Natural killer cell (primary cell): ENCODE results near the gene HSD17B13. TPM values are rescaled to one million over a fixed set of nuclear protein-coding genes. Genes with fewer than 3 reads are reported as not detected.

ENCODE experiments used
- ATAC-seq, 3 donors: fragments of 150-1000 bp in 2 of 3; fragments of 200-7000 bp in 1 of 3; cut with Tn5 transposase; 1 replicate in 1 of 3; 2 replicates in 2 of 3; pipeline ENCODE4 v1.10.0; 2021; ENCODE audit warnings: mild to moderate bottlenecking in 2 of 3, moderate library complexity in 2 of 3
- DNase-seq, 2 donors: peaks; one replicate each; pipeline versions ENCODE4 v3.0.0 to v3.0.0-alpha.2; 2013 to 2021; ENCODE audit warnings: mixed read lengths in 1 of 2
- H3K27ac ChIP-seq: one replicate; pipeline ENCODE4 v1.5.1; 2013; ENCODE audit warnings: mild to moderate bottlenecking, low read length
- H3K27me3 ChIP-seq: one replicate; pipeline ENCODE4 v1.6.1; 2013; ENCODE audit warnings: low read length; ENCODE audit not compliant: control insufficient read depth, insufficient read depth
- H3K36me3 ChIP-seq: one replicate; pipeline ENCODE4 v1.6.1; 2013; ENCODE audit warnings: low read length; ENCODE audit not compliant: control insufficient read depth, insufficient read depth
- H3K4me1 ChIP-seq: one replicate; pipeline ENCODE4 v1.6.1; 2013; ENCODE audit warnings: low read length; ENCODE audit not compliant: control insufficient read depth, insufficient read depth
- H3K4me3 ChIP-seq: one replicate; pipeline ENCODE4 v1.5.1; 2013; ENCODE audit warnings: low read length
- H3K9me3 ChIP-seq: one replicate; pipeline ENCODE4 v1.6.1; 2013; ENCODE audit warnings: low read length; ENCODE audit not compliant: control insufficient read depth, insufficient read depth
- H3K27ac Mint-ChIP-seq, 2 donors: one replicate each; pipeline ENCODE4 v1.8.0; 2022; ENCODE audit warnings: mild to moderate bottlenecking in 2 of 2, mixed read lengths in 2 of 2, moderate library complexity in 1 of 2
- H3K27me3 Mint-ChIP-seq, 2 donors: one replicate each; pipeline ENCODE4 v1.8.0; 2022; ENCODE audit warnings: low read depth in 2 of 2, mixed read lengths in 2 of 2
- H3K36me3 Mint-ChIP-seq: one replicate; pipeline ENCODE4 v1.8.0; 2022; ENCODE audit warnings: mixed read lengths
- H3K4me1 Mint-ChIP-seq, 2 donors: one replicate each; pipeline ENCODE4 v1.8.0; 2022; ENCODE audit warnings: mixed read lengths in 2 of 2
- H3K4me3 Mint-ChIP-seq: one replicate; pipeline ENCODE4 v1.8.0; 2022; ENCODE audit warnings: mild to moderate bottlenecking, moderate library complexity, mixed read lengths
- H3K9me3 Mint-ChIP-seq, 2 donors: one replicate each; pipeline ENCODE4 v1.8.0; 2022; ENCODE audit warnings: mixed read lengths in 2 of 2
- WGBS: methylation state at CpG from one replicate; pipeline ENCODE4 v1.1.7; 2013; ENCODE audit warnings: missing lambda C conversion rate; ENCODE audit not compliant: insufficient coverage; 5-methylcytosine and 5-hydroxymethylcytosine counted together
- intact Hi-C: fragments of 100-400 bp; cut with micrococcal nuclease; formaldehyde crosslinking; loops from one replicate; pipeline ENCODE4 v1.14.2; 2022
- total RNA-seq, 4 donors: library from RNA; stranded (reverse); fragments of 120-200 nt in 1 of 4; gene quantifications; one replicate each; pipeline versions ENCODE4 v1.2.3 to v1.2.4, GENCODE V29; 2013 to 2022
- TF ChIP-seq, protein P1 (sequence below): fragments of 200-600 bp; IDR thresholded peaks from one replicate; pipeline ENCODE4 v1.8.0; 2022; ENCODE audit warnings: antibody characterized with exemption

HSD17B13 gene
- total RNA-seq = under 1 TPM; 0.33 to 0.95 (median 0.73) TPM
- total RNA-seq (2013) = 0.88 TPM

DNA sequence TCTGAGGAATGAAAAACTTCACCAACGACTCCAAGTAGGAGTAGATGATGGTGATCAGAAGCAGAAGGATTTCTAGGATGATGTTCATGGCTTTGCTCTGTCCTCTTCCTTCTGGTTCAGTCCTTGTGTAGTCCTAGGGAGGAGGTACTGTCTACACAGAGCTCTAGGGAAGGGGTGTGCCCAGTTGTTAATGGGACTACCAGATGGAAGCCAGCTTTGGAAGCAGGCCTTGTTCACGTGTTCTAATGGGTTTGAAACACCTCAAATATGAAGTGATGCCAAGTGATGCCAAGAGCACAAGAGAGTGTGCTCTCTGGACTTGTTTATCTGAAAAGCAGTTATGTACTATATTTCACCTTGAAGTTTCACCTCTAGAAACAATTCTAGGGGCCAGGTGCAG lies at the start of gene HSD17B13:
Gene HSD17B13, minus strand, starts transcription at position 129 of the 400 bp plus-strand sequence. Its CDS starts 41 bp downstream, at position 88.
- WGBS = 92% methylated on average over 2 of the region's 2 CpGs
- Mint-ChIP-seq H3K4me3 (no peak within 1 kb of the TSS), H3K36me3 (no peaks in the 10 kb centered on the region), H3K4me1 (no peaks in the 10 kb centered on the region), H3K27ac (no peak within 1 kb of the TSS), H3K27me3 (no peaks in the 10 kb centered on the region), H3K9me3 (no peaks in the 10 kb centered on the region)
- no peak within 1 kb of the TSS for H3K4me3 ChIP-seq
- no peaks in the 10 kb centered on the region for H3K36me3 ChIP-seq
- H3K4me1 ChIP-seq = no peaks in the 10 kb centered on the region
- no peaks in the 10 kb centered on the region for H3K27me3 ChIP-seq
- ATAC-seq (no peak), DNase-seq (no peak)
- no peak within 1 kb of the TSS for H3K27ac ChIP-seq
- intact Hi-C loops = no loop called here
- TF ChIP-seq, protein P1, sequence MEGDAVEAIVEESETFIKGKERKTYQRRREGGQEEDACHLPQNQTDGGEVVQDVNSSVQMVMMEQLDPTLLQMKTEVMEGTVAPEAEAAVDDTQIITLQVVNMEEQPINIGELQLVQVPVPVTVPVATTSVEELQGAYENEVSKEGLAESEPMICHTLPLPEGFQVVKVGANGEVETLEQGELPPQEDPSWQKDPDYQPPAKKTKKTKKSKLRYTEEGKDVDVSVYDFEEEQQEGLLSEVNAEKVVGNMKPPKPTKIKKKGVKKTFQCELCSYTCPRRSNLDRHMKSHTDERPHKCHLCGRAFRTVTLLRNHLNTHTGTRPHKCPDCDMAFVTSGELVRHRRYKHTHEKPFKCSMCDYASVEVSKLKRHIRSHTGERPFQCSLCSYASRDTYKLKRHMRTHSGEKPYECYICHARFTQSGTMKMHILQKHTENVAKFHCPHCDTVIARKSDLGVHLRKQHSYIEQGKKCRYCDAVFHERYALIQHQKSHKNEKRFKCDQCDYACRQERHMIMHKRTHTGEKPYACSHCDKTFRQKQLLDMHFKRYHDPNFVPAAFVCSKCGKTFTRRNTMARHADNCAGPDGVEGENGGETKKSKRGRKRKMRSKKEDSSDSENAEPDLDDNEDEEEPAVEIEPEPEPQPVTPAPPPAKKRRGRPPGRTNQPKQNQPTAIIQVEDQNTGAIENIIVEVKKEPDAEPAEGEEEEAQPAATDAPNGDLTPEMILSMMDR = no peak
- no peaks in the 10 kb centered on the region for H3K9me3 ChIP-seq

GRCh38 chr4:87370068-87370467 lies 47.4 kb upstream of the HSD17B13 start:
- peaks cover 7% of the 10 kb centered on the region for H3K36me3 Mint-ChIP-seq
- H3K36me3 ChIP-seq = peaks cover 59% of the 10 kb centered on the region
- no peak overlapping the region for H3K27ac Mint-ChIP-seq

DNA sequence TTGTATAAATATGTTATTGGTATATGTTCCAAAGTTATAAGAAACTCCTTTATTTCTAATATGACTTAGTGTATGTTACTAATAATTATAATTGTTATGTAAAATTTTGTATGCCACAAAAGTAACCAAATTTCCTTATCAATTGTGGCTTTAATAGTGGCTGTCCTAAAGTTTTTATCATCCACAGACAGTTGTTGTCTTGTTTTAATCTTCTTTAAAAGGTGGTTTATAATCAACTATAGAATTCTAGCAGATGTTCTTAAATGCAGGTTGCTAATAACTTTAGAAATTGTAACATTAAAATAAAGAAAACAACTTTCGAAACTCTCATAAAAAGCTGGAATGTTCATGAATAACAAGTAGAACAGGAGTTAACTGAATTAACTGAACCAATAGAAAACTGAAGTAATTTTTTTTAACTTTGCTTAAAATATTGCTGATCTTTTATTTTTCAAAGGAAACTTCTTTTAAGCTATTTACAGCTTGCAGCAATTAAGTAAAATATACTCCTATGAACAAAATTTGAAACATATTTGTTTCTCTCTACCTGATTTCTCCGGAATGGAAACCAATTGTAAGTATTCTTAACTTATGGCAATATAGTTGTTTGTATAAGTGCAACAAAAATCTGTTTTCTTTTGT lies 44.0 kb upstream of the HSD17B13 start:
- H3K27me3 Mint-ChIP-seq = no peaks in the 10 kb centered on the region
- TF ChIP-seq, protein P1 = no peak
- intact Hi-C loops = no loop called here
- H3K27ac Mint-ChIP-seq = no peak overlapping the region
- ATAC-seq = no peak
- Histone ChIP-seq H3K36me3 (peaks cover 64% of the 10 kb centered on the region), H3K27ac (no peak overlapping the region), H3K4me3 (no peak overlapping the region), H3K4me1 (no peaks in the 10 kb centered on the region), H3K9me3 (no peaks in the 10 kb centered on the region), H3K27me3 (no peaks in the 10 kb centered on the region)
- no peaks in the 10 kb centered on the region for H3K9me3 Mint-ChIP-seq
- H3K36me3 Mint-ChIP-seq = peaks cover 7% of the 10 kb centered on the region
- no peak for DNase-seq
- WGBS = no CpG with 5 or more reads among the region's 2 CpGs
- H3K4me3 Mint-ChIP-seq = no peak overlapping the region
- peaks cover 0 to 4% of the 10 kb centered on the region in 2 donors for H3K4me1 Mint-ChIP-seq

More at GRCh38 chr4:87370068-87370467, 47.4 kb upstream of the HSD17B13 start:
- Histone ChIP-seq H3K4me3 (no peak overlapping the region), H3K27ac (no peak overlapping the region), H3K4me1 (no peaks in the 10 kb centered on the region), H3K9me3 (no peaks in the 10 kb centered on the region), H3K27me3 (no peaks in the 10 kb centered on the region)
- ATAC-seq = no peak
- 80% methylated on average over 1 of the region's 2 CpGs for WGBS
- intact Hi-C loops = loop anchor here (10.0 kb wide), 1 partner anchor 475 kb away; no protein-coding TSS in a partner anchor
- H3K4me1 Mint-ChIP-seq = peaks cover 0 to 4% of the 10 kb centered on the region in 2 donors
- TF ChIP-seq, protein P1 = no peak
- DNase-seq = no peak
- H3K4me3 Mint-ChIP-seq = no peak overlapping the region
- no peaks in the 10 kb centered on the region for H3K27me3 Mint-ChIP-seq
- H3K9me3 Mint-ChIP-seq = no peaks in the 10 kb centered on the region

GRCh38 chr4:87365348-87365747 lies 42.7 kb upstream of the HSD17B13 start:
- peak overlapping the region in 1 of 2 donors; percentile 22 for H3K27ac Mint-ChIP-seq
- no peak for ATAC-seq

More at GRCh38 chr4:87365348-87365747, 42.7 kb upstream of the HSD17B13 start:
- H3K4me1 ChIP-seq = no peaks in the 10 kb centered on the region
- peaks cover 60% of the 10 kb centered on the region for H3K36me3 ChIP-seq
- H3K36me3 Mint-ChIP-seq = peaks cover 7% of the 10 kb centered on the region
- no peak overlapping the region for H3K4me3 Mint-ChIP-seq
- no peak for DNase-seq
- no peaks in the 10 kb centered on the region for H3K27me3 ChIP-seq
- H3K4me1 Mint-ChIP-seq = peaks cover 0 to 4% of the 10 kb centered on the region in 2 donors
- TF ChIP-seq, protein P1 = no peak
- no peak overlapping the region for H3K27ac ChIP-seq
- no peaks in the 10 kb centered on the region for H3K9me3 Mint-ChIP-seq
- H3K27me3 Mint-ChIP-seq = no peaks in the 10 kb centered on the region
- H3K9me3 ChIP-seq = no peaks in the 10 kb centered on the region
- H3K4me3 ChIP-seq = no peak overlapping the region
- no CpG with 5 or more reads among the region's 1 CpG for WGBS
- intact Hi-C loops = no loop called here
